ENCODE measurements around the gene SEM1. TPM values are rescaled to one million over a fixed set of nuclear protein-coding genes. Genes with fewer than 3 reads are reported as not detected.

The SEM1 gene
- total and polyA plus RNA-seq, 2 of the 8 experiments (the other 6 are each of a cell fraction or from before 2014, with no cell fraction given) = 20.8 to 75.3 TPM

GRCh38 chr7:96695581-96695980, 14.1 kb downstream of the SEM1 start (continued):
- TF ChIP-seq ATF2 (IDR thresholded peaks at IDR 0.05; ENCODE audit: low read length) (no peak), RXRA (IDR thresholded peaks at IDR 0.05; ENCODE audit: insufficient read depth, low read depth, low read length) (no peak), CREB1 (IDR thresholded peaks at IDR 0.05) (no peak), YY1 (IDR thresholded peaks at IDR 0.05; ENCODE audit: low read depth, low read length) (no peak), CBX5 (IDR thresholded peaks at IDR 0.05; ENCODE audit: low read depth, low read length) (no peak), CTBP2 (IDR thresholded peaks at IDR 0.05; ENCODE audit: borderline replicate concordance, insufficient read depth, insufficient read length, low read length) (no peak), SRF (IDR thresholded peaks at IDR 0.05; ENCODE audit: low read depth, low read length) (no peak), ZNF274 (IDR thresholded peaks at IDR 0.05; ENCODE audit: borderline replicate concordance, extremely low read depth, low read length) (no peak)
